ENCODE measurements around the gene DDX1. TPM values are rescaled to one million over a fixed set of nuclear protein-coding genes. Genes with fewer than 3 reads are reported as not detected.

Gene DDX1
- total RNA-seq, 1 experiment from 2014 or later, result 163 TPM

DNA sequence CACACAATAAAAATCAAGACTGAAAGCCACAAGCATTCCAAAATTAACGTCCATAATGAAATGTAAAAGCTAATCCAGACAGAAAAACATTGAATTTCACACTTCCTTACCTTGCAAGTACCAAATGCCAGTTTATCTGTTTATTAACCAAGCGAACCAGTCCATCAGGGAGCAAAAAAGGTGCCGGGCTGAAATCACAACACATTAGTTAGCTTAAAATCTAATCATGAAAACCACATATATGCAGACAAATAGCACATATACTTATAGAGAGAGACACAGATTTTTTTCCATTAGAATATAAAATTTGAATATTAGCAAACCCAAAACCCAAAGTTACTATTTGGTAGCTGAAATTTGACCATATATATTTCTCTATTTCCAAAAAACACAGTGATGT, 37.7 kb upstream of the DDX1 start:
- TF ChIP-seq, protein P1, sequence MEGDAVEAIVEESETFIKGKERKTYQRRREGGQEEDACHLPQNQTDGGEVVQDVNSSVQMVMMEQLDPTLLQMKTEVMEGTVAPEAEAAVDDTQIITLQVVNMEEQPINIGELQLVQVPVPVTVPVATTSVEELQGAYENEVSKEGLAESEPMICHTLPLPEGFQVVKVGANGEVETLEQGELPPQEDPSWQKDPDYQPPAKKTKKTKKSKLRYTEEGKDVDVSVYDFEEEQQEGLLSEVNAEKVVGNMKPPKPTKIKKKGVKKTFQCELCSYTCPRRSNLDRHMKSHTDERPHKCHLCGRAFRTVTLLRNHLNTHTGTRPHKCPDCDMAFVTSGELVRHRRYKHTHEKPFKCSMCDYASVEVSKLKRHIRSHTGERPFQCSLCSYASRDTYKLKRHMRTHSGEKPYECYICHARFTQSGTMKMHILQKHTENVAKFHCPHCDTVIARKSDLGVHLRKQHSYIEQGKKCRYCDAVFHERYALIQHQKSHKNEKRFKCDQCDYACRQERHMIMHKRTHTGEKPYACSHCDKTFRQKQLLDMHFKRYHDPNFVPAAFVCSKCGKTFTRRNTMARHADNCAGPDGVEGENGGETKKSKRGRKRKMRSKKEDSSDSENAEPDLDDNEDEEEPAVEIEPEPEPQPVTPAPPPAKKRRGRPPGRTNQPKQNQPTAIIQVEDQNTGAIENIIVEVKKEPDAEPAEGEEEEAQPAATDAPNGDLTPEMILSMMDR (IDR thresholded peaks at IDR 0.05; ENCODE audit: insufficient read depth in 1 of 2, low read depth in 1 of 2, low read length in 1 of 2, severe bottlenecking in 1 of 2, unreplicated experiment in 1 of 2), result no peak

DNA sequence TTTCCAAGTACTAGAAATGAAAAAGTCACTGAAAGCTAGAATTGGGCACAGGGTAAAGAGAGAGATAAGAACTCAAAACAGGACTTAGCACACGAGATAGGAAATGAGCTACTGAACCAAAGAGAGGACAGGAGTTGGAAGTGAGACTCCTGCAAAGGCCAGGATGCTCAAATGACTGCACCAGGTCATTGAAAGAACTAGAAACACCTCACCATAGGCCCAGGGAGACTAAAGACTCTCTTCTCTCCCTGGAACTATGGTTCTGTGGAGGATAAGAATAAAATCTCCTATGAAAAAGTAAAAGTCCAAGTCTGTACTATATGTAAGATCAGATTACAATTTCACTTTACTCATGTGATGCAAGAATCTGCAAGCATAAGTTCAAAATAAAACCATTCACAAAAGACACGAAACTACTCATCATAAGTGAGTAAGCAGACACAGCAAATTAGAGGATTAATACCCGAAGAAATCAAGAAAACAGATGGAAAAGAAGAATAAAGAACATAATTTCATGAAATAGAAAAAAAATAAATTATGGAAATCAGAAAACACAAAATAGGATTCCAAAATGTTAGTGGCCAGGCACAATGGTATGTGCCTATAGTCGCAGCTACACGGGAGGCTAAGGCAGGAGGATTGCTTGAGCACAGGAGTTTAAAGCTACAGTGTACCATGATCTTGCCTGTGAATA, 37.0 kb upstream of the DDX1 start:
- H3K9me3 Mint-ChIP-seq (ENCODE audit: unreplicated experiment), result no peaks in the 10 kb centered on the region
- TF ChIP-seq, protein P1 (IDR thresholded peaks at IDR 0.05; ENCODE audit: insufficient read depth in 1 of 2, low read depth in 1 of 2, low read length in 1 of 2, severe bottlenecking in 1 of 2, unreplicated experiment in 1 of 2), result no peak
- BruUV-seq (replicated peaks), result no TSS peak
- CTCF ChIA-PET, result interaction anchor here (0.6 kb wide), 1 partner anchor 1058 kb away, joined by 3 read pairs; no protein-coding TSS in a partner anchor
- no peaks in the 10 kb centered on the region for H3K27me3 Mint-ChIP-seq (ENCODE audit: insufficient read depth, unreplicated experiment)
- peaks cover 1% of the 10 kb centered on the region; the same call in 1 of the 2 replicates for H3K36me3 ChIP-seq (ENCODE audit: control insufficient read depth, insufficient read depth, low read length)
- H3K4me3 Mint-ChIP-seq (ENCODE audit: unreplicated experiment), result no peak overlapping the region
- H3K27me3 ChIP-seq (replicated peaks; ENCODE audit: control insufficient read depth, insufficient read depth, low read length), result no peaks in the 10 kb centered on the region
- no peaks in the 10 kb centered on the region for H3K9me3 ChIP-seq
- H3K27ac Mint-ChIP-seq (ENCODE audit: unreplicated experiment), result no peak overlapping the region
- DNase-seq, result no peak
- H3K4me1 ChIP-seq, result peaks cover 12% of the 10 kb centered on the region
- H3K36me3 Mint-ChIP-seq (ENCODE audit: insufficient read depth, unreplicated experiment), result peaks cover 6% of the 10 kb centered on the region
- POLR2A ChIA-PET, result no interaction called here
- no peaks in the 10 kb centered on the region for H3K4me1 Mint-ChIP-seq (ENCODE audit: low read depth, unreplicated experiment)
- H3K4me3 ChIP-seq (ENCODE audit: low read depth, low read length), result no peak overlapping the region
- intact Hi-C loops (cut with micrococcal nuclease; ENCODE audit: unreplicated experiment), result no loop called here

More for the DNA sequence above, 37.7 kb upstream of the DDX1 start:
- Histone ChIP-seq H3K27me3 (replicated peaks; ENCODE audit: control insufficient read depth, insufficient read depth, low read length) (no peaks in the 10 kb centered on the region), H3K4me1 (peaks cover 12% of the 10 kb centered on the region), H3K4me3 (ENCODE audit: low read depth, low read length) (no peak overlapping the region), H3K9me3 (no peaks in the 10 kb centered on the region), H3K36me3 (ENCODE audit: control insufficient read depth, insufficient read depth, low read length) (peaks cover 1% of the 10 kb centered on the region; the same call in 1 of the 2 replicates)
- no TSS peak for BruUV-seq (replicated peaks)
- CTCF ChIA-PET, result interaction anchor here (0.6 kb wide), 1 partner anchor 1059 kb away, joined by 3 read pairs; no protein-coding TSS in a partner anchor
- Mint-ChIP-seq H3K9me3 (ENCODE audit: unreplicated experiment) (no peaks in the 10 kb centered on the region), H3K4me3 (ENCODE audit: unreplicated experiment) (no peak overlapping the region), H3K4me1 (ENCODE audit: low read depth, unreplicated experiment) (no peaks in the 10 kb centered on the region), H3K27me3 (ENCODE audit: insufficient read depth, unreplicated experiment) (no peaks in the 10 kb centered on the region), H3K36me3 (ENCODE audit: insufficient read depth, unreplicated experiment) (peaks cover 6% of the 10 kb centered on the region), H3K27ac (ENCODE audit: unreplicated experiment) (no peak overlapping the region)
- DNase-seq, result no peak
- POLR2A ChIA-PET, result no interaction called here
- intact Hi-C loops (cut with micrococcal nuclease; ENCODE audit: unreplicated experiment), result no loop called here

DNA sequence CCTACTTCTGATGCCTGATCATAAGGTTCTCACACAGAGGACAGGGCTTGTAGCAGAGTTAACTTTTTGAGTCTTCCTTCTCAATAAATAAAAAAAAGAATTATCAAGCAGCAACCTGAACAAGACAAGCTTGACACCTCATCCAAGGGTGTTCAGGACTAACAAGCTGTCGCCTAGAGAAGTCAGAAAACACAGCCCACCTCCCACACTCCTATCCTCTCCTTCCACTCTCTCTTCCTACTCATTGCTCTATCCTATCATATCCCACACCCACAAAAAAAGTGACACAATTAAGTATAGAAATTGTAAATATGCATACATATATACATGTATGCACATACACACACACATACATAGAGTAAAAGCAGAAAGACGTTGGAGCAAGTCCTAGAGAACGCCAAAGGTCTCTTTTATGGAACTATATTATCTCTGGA, 35.9 kb upstream of the DDX1 start:
- H3K27me3 ChIP-seq (replicated peaks; ENCODE audit: control insufficient read depth, insufficient read depth, low read length), result no peaks in the 10 kb centered on the region
- no peaks in the 10 kb centered on the region for H3K9me3 ChIP-seq
- Mint-ChIP-seq H3K27me3 (ENCODE audit: insufficient read depth, unreplicated experiment) (no peaks in the 10 kb centered on the region), H3K4me1 (ENCODE audit: low read depth, unreplicated experiment) (no peaks in the 10 kb centered on the region), H3K9me3 (ENCODE audit: unreplicated experiment) (no peaks in the 10 kb centered on the region), H3K27ac (ENCODE audit: unreplicated experiment) (no peak overlapping the region), H3K4me3 (ENCODE audit: unreplicated experiment) (no peak overlapping the region), H3K36me3 (ENCODE audit: insufficient read depth, unreplicated experiment) (peaks cover 6% of the 10 kb centered on the region)
- no peak for DNase-seq
- CTCF ChIA-PET, result no interaction called here
- peaks cover 12% of the 10 kb centered on the region for H3K4me1 ChIP-seq
- H3K36me3 ChIP-seq (ENCODE audit: control insufficient read depth, insufficient read depth, low read length), result peaks cover 1% of the 10 kb centered on the region; the same call in 1 of the 2 replicates
- no TSS peak for BruUV-seq (replicated peaks)
- TF ChIP-seq, protein P1 (IDR thresholded peaks at IDR 0.05; ENCODE audit: insufficient read depth in 1 of 2, low read depth in 1 of 2, low read length in 1 of 2, severe bottlenecking in 1 of 2, unreplicated experiment in 1 of 2), result no peak
- no peak overlapping the region for H3K4me3 ChIP-seq (ENCODE audit: low read depth, low read length)
- intact Hi-C loops (cut with micrococcal nuclease; ENCODE audit: unreplicated experiment), result no loop called here
- POLR2A ChIA-PET, result no interaction called here

Data from Caco-2 (cell line).